Immature natural killer cell (primary cell): ENCODE results near the gene HSPG2. TPM values are rescaled to one million over a fixed set of nuclear protein-coding genes. Genes with fewer than 3 reads are reported as not detected.
"Not testable (repeated sequence)": the region's sequence is repeated elsewhere in the genome, so short reads cannot be mapped to it uniquely, and the experiment has no call there.

Experiments
- DNase-seq, 3 donors: peaks; one replicate each; pipeline ENCODE4 v3.0.0; 2022; ENCODE audit warnings: mixed read lengths in 1 of 3
- H3K27ac Mint-ChIP-seq, 6 donors: one replicate each; pipeline ENCODE4 v1.8.0; 2020; ENCODE audit warnings: mixed read lengths in 6 of 6, mild to moderate bottlenecking in 5 of 6, inconsistent platforms in 4 of 6, moderate library complexity in 3 of 6
- H3K27me3 Mint-ChIP-seq, 3 donors: one replicate each; pipeline ENCODE4 v1.8.0; 2020 to 2021; ENCODE audit warnings: low read depth in 3 of 3, mild to moderate bottlenecking in 3 of 3, mixed read lengths in 3 of 3, moderate library complexity in 3 of 3, inconsistent platforms in 1 of 3
- H3K36me3 Mint-ChIP-seq, 3 donors: one replicate each; pipeline ENCODE4 v1.8.0; 2020; ENCODE audit warnings: mixed read lengths in 3 of 3, inconsistent platforms in 2 of 3, mild to moderate bottlenecking in 2 of 3
- H3K4me1 Mint-ChIP-seq, 2 donors: one replicate each; pipeline ENCODE4 v1.8.0; 2020; ENCODE audit warnings: inconsistent platforms in 2 of 2, mild to moderate bottlenecking in 2 of 2, mixed read lengths in 2 of 2, moderate library complexity in 1 of 2
- H3K4me3 Mint-ChIP-seq, 5 donors: one replicate each; pipeline ENCODE4 v1.8.0; 2020; ENCODE audit warnings: mild to moderate bottlenecking in 5 of 5, mixed read lengths in 5 of 5, inconsistent platforms in 3 of 5, moderate library complexity in 3 of 5
- H3K9me3 Mint-ChIP-seq, 6 donors: one replicate each; pipeline ENCODE4 v1.8.0; 2020; ENCODE audit warnings: mild to moderate bottlenecking in 6 of 6, mixed read lengths in 6 of 6, inconsistent platforms in 4 of 6, moderate library complexity in 3 of 6
- polyA plus RNA-seq, 3 donors: library from polyadenylated mRNA; unstranded; fragments of 300-500 nt; fragmentation: Illumina TruSeq; gene quantifications; one replicate each; pipeline ENCODE4 v1.2.3, GENCODE V29; 2021

The HSPG2 gene
- polyA plus RNA-seq, 3 donors from 2014 or later = 0.19 TPM; not detected in 2

- Mint-ChIP-seq H3K36me3 (peaks cover 0 to 5% (median 4%) of the 10 kb centered on the region in 3 donors), H3K4me3 (no peak overlapping the region), H3K27ac (no peak overlapping the region), H3K9me3 (peaks cover 0 to 11% (median 0%) of the 10 kb centered on the region in 6 donors), H3K4me1 (no peaks in the 10 kb centered on the region), H3K27me3 (peaks cover 0 to 2% (median 0%) of the 10 kb centered on the region in 3 donors)
- no peak for DNase-seq
These were observed 99.6 kb downstream of the HSPG2 start for GRCh38 chr1:21837476-21837875.

DNA sequence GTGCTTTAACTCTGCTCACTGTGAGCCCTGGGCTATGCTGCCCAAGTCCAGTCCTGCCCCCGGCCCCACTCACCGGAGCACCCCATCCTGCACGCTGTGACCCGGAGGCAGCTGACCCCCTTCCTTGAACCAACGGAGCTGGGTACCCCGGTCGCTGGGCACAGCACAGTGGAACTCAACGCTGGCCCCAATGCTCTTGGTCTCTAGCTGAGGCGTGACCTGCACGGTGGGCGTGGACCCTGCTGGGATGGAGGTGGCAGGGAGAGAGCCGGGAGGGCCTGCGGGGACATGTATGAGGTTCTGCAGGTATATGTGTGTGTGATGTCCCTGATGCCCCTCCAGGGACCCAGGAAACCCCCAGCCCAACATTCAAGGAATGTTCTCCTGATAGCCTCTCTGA is 100.4 kb downstream of the HSPG2 start:
- peaks cover 0 to 11% (median 0%) of the 10 kb centered on the region in 6 donors for H3K9me3 Mint-ChIP-seq
- no peak overlapping the region for H3K27ac Mint-ChIP-seq
- H3K4me3 Mint-ChIP-seq = no peak overlapping the region
- H3K36me3 Mint-ChIP-seq = peaks cover 0 to 5% (median 4%) of the 10 kb centered on the region in 3 donors
- H3K4me1 Mint-ChIP-seq = no peaks in the 10 kb centered on the region
- peaks cover 0 to 2% (median 0%) of the 10 kb centered on the region in 3 donors for H3K27me3 Mint-ChIP-seq
- no peak for DNase-seq

DNA sequence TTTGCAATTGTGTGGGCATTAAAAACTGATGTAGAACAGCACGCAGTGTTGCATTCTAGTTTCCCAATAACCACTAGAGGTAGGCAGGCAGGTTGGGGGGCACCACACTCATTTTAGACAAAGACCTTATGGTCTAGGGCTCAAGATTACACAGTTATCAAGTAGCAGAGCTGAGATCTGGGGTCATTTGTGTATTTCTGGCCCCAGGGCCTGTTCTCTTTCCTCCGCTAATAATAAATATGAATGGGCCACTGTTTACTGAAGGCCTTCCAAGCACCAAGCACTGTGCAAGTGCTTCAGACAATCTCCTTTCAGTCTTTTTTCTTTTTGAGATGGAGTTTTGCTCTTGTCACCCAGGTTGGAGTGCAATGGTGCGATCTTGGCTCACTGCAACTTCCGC is 101.1 kb downstream of the HSPG2 start:
- Mint-ChIP-seq H3K4me3 (no peak overlapping the region), H3K36me3 (peaks cover 0 to 5% (median 4%) of the 10 kb centered on the region in 3 donors), H3K4me1 (no peaks in the 10 kb centered on the region), H3K27ac (no peak overlapping the region), H3K27me3 (peaks cover 0 to 2% (median 0%) of the 10 kb centered on the region in 3 donors), H3K9me3 (peaks cover 0 to 11% (median 0%) of the 10 kb centered on the region in 6 donors)
- DNase-seq = no peak

DNA sequence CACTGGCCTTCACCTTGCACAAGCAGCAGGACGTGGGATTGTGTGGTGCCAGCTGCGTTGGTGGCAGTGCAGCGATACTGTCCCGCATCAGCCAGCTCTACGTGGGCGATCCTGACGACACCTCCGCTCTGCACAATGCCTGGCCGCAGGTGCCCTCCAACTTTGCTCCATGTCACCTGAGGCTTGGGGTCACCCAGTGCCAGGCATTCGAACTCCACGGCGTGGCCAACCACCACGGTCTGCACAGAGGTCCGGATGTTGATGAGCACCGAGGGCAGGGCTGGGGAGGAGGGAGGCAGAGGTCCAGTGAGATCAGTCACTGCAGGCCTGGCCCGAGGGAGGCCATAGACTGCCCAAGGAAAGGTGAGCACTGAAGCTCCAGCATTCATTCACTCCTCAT is 102.4 kb downstream of the HSPG2 start:
- Mint-ChIP-seq H3K27me3 (peaks cover 0 to 1% (median 0%) of the 10 kb centered on the region in 3 donors), H3K36me3 (peaks cover 0 to 5% (median 4%) of the 10 kb centered on the region in 3 donors), H3K4me1 (no peaks in the 10 kb centered on the region), H3K27ac (no peak overlapping the region), H3K9me3 (peaks cover 0 to 11% (median 0%) of the 10 kb centered on the region in 6 donors), H3K4me3 (no peak overlapping the region)
- no peak for DNase-seq

GRCh38 chr1:21834094-21834493 is 103.0 kb downstream of the HSPG2 start:
- H3K4me3 Mint-ChIP-seq = no peak overlapping the region
- peaks cover 0 to 11% (median 0%) of the 10 kb centered on the region in 6 donors for H3K9me3 Mint-ChIP-seq
- no peaks in the 10 kb centered on the region for H3K4me1 Mint-ChIP-seq
- no peak overlapping the region for H3K27ac Mint-ChIP-seq
- H3K27me3 Mint-ChIP-seq = peaks cover 0 to 1% (median 0%) of the 10 kb centered on the region in 3 donors
- H3K36me3 Mint-ChIP-seq = peaks cover 0 to 5% (median 4%) of the 10 kb centered on the region in 3 donors
- DNase-seq = no peak

GRCh38 chr1:21833392-21833976 is 103.6 kb downstream of the HSPG2 start:
- no peaks in the 10 kb centered on the region for H3K4me1 Mint-ChIP-seq

DNA sequence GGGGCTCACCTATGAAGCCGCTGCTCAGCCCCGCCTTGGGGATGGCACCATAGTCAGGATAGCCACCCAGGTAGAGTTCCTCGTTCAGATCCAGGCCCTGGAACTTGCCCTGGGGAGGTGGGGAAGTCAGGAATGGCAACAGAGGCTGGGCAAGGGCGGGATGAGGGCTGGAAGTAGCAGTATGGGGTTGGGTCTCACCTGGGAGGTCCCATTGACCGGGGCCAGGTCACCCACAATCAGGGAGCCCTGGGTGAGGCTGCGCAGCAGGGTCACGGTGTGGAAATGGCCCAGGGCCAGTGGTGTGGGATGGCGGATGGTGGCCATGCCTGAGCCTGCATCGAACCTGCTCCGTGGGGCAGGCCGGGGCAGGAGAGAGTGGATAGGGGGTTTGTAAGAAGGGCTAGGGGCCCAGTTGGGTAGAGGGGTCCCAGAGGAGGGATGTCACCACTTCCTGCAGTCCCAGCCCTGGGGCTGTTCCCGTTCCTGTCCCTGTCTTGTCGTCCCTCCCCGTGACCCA is 105.6 kb downstream of the HSPG2 start:
- no peaks in the 10 kb centered on the region for H3K4me1 Mint-ChIP-seq
- peaks cover 0 to 1% (median 0%) of the 10 kb centered on the region in 3 donors for H3K27me3 Mint-ChIP-seq
- H3K4me3 Mint-ChIP-seq = no peak overlapping the region
- H3K36me3 Mint-ChIP-seq = peaks cover 0 to 5% (median 4%) of the 10 kb centered on the region in 3 donors
- no peak overlapping the region for H3K27ac Mint-ChIP-seq
- H3K9me3 Mint-ChIP-seq = peaks cover 0 to 11% (median 0%) of the 10 kb centered on the region in 6 donors
- no peak for DNase-seq

More at GRCh38 chr1:21833392-21833976, 103.6 kb downstream of the HSPG2 start:
- H3K36me3 Mint-ChIP-seq = peaks cover 0 to 5% (median 4%) of the 10 kb centered on the region in 3 donors
- H3K27ac Mint-ChIP-seq = no peak overlapping the region
- H3K9me3 Mint-ChIP-seq = peaks cover 0 to 11% (median 0%) of the 10 kb centered on the region in 6 donors
- H3K4me3 Mint-ChIP-seq = no peak overlapping the region
- peaks cover 0 to 1% (median 0%) of the 10 kb centered on the region in 3 donors for H3K27me3 Mint-ChIP-seq
- no peak for DNase-seq

GRCh38 chr1:21830792-21831453 is 106.2 kb downstream of the HSPG2 start:
- no peak for DNase-seq
- Mint-ChIP-seq H3K27ac (no peak overlapping the region), H3K9me3 (peaks cover 0 to 11% (median 0%) of the 10 kb centered on the region in 6 donors), H3K4me1 (no peaks in the 10 kb centered on the region), H3K36me3 (peaks cover 0 to 5% (median 4%) of the 10 kb centered on the region in 3 donors), H3K4me3 (no peak overlapping the region), H3K27me3 (peaks cover 0 to 2% (median 1%) of the 10 kb centered on the region in 3 donors)

DNA sequence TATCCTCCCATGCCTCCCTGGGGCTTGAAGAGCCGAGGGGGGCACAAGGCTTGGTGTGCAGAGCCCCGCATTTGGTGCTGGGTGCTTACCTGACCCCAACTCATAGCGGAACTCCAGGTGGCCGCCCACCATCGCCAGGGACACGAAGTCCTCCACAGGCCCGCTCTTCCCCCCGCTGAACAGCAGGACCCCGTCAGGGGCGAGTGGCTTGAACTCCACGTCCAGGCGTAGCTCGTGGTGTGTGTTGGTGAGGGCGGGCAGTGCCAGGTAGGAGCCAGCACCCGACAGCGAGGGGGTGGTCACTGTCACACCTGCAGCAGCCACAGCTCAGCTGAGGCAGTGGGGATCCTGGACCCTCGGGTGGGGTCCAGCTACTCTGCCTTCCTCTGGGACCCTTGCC is 107.8 kb downstream of the HSPG2 start:
- no peaks in the 10 kb centered on the region for H3K4me1 Mint-ChIP-seq
- no peak overlapping the region for H3K27ac Mint-ChIP-seq
- DNase-seq = no peak
- no peak overlapping the region for H3K4me3 Mint-ChIP-seq
- H3K27me3 Mint-ChIP-seq = peaks cover 0 to 3% (median 1%) of the 10 kb centered on the region in 3 donors
- H3K9me3 Mint-ChIP-seq = peaks cover 0 to 6% (median 0%) of the 10 kb centered on the region in 6 donors
- no peaks in the 10 kb centered on the region for H3K36me3 Mint-ChIP-seq

- H3K27ac Mint-ChIP-seq = no peak overlapping the region
- peaks cover 0 to 5% (median 1%) of the 10 kb centered on the region in 3 donors for H3K27me3 Mint-ChIP-seq
- DNase-seq = no peak
- peaks cover 0 to 2% (median 0%) of the 10 kb centered on the region in 6 donors for H3K9me3 Mint-ChIP-seq
- H3K4me3 Mint-ChIP-seq = no peak overlapping the region
- H3K4me1 Mint-ChIP-seq = no peaks in the 10 kb centered on the region
- H3K36me3 Mint-ChIP-seq = no peaks in the 10 kb centered on the region
These were observed 108.5 kb downstream of the HSPG2 start for GRCh38 chr1:21828506-21829210.

DNA sequence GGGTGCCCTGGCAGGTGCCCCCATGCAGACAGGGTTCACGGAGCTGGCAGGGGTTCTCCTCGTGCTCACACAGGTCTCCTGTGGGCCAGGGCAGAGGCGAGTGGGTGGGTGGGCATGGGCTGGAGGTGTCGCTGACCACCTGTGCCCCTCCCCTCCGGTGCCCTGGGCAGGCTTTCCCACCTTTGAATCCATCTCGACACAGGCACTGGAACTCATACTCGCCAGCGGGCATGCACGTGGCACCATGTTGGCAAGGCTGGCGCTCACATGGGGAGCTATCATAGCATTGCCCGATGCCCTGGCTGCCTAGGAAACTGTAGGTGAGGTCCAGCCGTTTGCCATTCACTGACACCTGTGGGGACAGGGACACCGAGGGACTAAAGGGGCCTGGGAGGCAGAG is 109.0 kb downstream of the HSPG2 start:
- no peaks in the 10 kb centered on the region for H3K36me3 Mint-ChIP-seq
- H3K27me3 Mint-ChIP-seq = peaks cover 0 to 6% (median 1%) of the 10 kb centered on the region in 3 donors
- H3K27ac Mint-ChIP-seq = no peak overlapping the region
- DNase-seq = no peak
- no peaks in the 10 kb centered on the region for H3K4me1 Mint-ChIP-seq
- no peak overlapping the region for H3K4me3 Mint-ChIP-seq
- peaks cover 0 to 2% (median 0%) of the 10 kb centered on the region in 6 donors for H3K9me3 Mint-ChIP-seq

DNA sequence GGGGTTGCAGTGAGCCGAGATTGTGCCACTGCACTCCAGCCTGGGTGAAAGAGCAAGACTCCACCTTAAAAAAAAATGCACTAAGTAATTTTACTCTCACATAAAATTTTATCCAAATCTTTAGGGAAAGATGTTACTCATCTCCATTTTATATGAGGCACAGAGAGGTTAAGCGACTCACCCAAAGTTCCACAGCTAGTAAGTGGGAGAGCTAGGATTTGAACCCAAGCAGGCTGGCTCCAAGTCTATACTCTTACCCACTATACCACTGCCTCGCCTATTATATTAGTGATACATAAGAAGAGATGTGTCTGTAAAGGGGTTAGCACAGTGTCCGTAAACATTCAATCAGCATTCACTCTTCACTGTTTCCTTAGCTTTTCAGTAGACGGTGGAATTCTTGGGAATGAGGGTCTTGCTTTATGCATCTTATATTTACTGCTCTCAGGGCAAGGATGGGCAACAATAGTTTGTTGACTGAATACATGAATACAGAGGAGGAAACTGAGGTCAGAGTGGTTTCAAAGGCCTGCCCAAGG is 109.9 kb downstream of the HSPG2 start:
- Mint-ChIP-seq H3K4me1 (no peaks in the 10 kb centered on the region), H3K27ac (no peak overlapping the region), H3K36me3 (no peaks in the 10 kb centered on the region), H3K9me3 (no peaks in the 10 kb centered on the region), H3K27me3 (peaks cover 0 to 6% (median 1%) of the 10 kb centered on the region in 3 donors), H3K4me3 (no peak overlapping the region)
- DNase-seq = no peak

GRCh38 chr1:21826694-21827093 is 110.4 kb downstream of the HSPG2 start:
- DNase-seq, H3K4me1 Mint-ChIP-seq, H3K4me3 Mint-ChIP-seq, H3K9me3 Mint-ChIP-seq, H3K27me3 Mint-ChIP-seq, H3K36me3 Mint-ChIP-seq, H3K27ac Mint-ChIP-seq: not testable (repeated sequence)
